LNCAP (cell line): ENCODE measurements around the gene EIF3F.

Source experiments
- CTCF ChIP-seq: fragments of 450-650 bp; IDR thresholded peaks from 2 replicates; pipeline ENCODE4 v1.5.1; 2017; ENCODE audit warnings: mild to moderate bottlenecking

Gene EIF3F

DNA sequence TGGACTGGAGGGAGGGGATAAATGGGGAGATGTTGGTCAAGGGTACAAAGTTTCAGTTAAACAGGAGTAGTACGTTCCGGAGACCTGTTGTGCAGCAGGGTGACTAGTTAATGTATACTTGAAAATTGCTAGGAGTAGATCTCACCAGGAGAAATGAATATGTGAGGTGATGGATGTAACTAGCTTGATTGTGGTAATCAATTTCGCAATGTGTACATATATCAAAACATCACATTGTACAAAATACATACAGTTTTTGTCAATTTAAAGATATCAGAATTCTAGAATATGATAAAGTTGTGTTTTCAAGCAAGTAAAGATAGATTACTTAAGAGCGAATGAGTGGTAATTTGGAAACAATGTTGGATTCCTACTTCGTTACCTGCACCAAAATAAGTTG lies 13.3 kb downstream of the EIF3F start:
- no peak for TF ChIP-seq CTCF

DNA sequence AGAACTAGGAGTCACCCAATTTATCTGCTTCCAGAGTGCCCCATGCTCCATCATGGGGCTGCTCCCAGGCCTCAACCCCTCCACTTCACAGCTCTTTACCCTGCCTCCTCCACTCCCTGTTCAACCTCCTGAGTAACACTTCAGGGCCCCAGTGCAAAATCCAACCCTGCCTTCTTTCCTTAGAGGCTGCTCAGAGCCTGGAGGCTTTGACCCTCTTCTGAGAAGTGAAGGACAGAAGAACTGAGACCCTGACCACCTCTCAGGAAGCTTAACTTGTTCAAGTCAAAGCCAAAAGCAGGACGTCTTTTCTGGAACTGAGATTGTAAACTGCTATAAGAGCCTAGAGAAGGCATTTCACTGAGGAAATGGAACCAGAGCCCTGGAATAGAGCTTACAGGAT lies 15.5 kb downstream of the EIF3F start:
- TF ChIP-seq CTCF, result no peak

GRCh38 chr11:8003187-8003586 lies 16.1 kb downstream of the EIF3F start:
- TF ChIP-seq CTCF, result no peak

DNA sequence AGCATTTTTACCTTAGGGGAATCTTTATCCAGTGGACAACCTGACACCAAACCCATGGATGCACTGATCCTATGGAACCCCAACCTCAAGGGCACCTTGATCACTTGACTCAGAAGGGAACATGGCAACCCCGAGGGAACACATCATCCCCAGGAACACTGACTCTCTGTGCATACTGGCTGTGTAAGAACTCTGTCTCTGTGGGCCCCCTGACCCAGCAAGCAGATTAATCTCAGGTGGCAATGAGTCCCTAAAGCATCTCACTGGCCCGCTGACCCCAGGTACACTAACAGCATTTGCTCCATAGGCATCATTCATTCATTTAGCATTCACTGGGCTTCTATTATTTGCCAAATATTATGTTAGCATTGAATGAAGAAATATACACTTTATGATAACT lies 16.9 kb downstream of the EIF3F start:
- no peak for TF ChIP-seq CTCF

DNA sequence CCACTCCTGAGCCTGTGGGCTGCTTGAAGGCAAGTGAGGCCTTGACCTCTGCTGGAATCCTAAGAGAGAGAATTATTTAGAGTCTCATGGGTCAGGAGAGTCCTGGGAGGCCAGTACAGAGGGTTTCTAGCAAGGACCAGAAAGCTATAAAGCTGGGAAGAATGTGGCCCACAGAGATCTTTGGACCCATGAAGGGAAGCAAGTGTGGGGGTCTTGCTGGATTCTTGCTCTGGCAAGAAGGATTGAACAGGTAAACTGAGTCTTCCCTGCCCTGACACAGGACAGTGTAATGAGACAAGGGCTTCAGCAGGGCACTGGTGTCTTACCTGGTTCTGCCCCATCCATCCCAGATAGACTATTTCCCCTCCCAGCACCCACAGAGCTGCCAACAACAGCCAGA lies 18.4 kb downstream of the EIF3F start:
- no peak for TF ChIP-seq CTCF

GRCh38 chr11:8006349-8006977 lies 19.3 kb downstream of the EIF3F start:
- TF ChIP-seq CTCF, result peak; percentile 92

DNA sequence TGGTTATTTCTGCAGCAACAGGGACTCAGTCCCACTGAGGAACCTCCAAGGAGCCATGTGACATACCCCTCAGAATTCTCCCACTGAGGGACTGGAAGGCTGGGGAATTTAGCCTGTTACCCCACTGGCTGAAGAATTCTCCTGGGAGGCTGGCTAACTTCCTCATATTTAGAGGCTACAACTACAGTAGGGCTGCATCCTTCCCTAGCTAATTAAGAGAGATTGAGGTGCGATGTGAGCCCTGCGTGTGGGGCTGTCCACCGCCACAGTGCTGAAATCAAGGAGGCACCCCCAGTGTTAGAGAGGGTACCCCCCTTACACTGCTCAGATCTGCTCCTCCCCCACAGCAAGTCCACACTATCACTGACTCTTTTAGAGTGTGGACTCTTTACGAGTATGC lies 21.1 kb downstream of the EIF3F start:
- no peak for TF ChIP-seq CTCF

DNA sequence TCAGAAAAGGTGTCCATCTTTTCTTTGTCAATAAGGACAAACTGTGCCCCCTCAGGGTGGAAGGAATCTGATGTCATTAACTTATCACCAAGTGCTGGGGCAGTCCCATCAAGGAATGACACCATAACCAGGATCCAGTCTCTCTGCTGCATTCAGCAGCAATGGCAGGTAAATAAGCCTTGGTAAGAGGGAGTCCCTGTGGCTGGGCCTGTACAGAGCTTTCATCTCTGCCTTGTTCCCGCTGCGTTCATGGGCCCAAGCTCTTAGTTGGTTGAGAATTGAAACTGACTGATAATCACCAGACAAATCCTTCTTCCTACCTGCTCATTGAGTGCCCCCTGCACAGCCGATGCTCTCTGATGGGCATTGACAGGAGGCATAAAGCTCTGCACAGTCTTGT lies 22.7 kb downstream of the EIF3F start:
- TF ChIP-seq CTCF, result no peak
